Globus pallidus (tissue), 1 donor: ENCODE data around the gene COX19.
A peak's percentile ranks its signal among the peaks of the same experiment; 100 is the strongest.
"Not testable (repeated sequence)": the region's sequence is repeated elsewhere in the genome, so short reads cannot be mapped to it uniquely, and the experiment has no call there.

ENCODE experiments used
- DNase-seq: peaks from one replicate; pipeline ENCODE4 v3.0.0-alpha.2; 2015; ENCODE audit warnings: low spot score

COX19 gene

GRCh38 chr7:960269-960871, 15.0 kb downstream of the COX19 start:
- no peak for DNase-seq

DNA sequence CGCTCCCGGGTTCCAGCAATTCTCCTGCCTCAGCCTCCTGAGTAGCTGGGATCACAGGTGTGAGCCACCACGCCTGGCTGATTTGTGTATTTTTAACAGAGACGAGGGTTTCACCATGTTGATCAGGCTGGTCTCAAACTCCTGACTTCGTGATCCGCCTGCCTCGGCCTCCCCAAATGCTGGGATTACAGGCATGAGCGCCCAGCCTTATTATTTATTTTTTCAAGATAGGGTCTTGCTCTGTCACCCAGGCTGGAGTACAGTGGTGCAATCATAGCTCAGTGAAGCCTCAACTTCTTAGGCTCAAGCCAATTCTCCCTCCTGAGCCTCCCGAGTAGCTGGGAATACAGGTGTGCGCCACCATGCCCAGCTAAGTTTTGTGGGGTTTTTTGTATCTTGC, 15.6 kb downstream of the COX19 start:
- DNase-seq: not testable (repeated sequence)

DNA sequence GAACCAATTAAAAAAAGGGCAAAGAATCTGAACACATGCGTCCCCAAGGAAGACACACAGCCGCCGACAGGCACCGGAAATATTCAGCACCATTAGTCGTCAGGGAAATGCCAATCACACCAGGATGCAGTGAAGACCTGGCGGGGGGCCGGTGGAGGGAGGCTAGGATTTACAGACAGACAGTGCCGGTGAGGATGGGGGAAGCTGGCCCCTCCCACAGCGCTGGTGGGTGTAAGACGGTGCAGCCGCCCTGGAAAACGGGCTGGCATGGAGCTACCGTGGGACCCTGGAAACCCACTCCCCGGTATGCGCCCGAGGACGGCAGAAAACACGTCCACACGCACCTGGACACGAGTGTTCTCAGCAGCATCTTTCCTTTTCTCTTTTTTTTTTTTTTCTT, 16.1 kb downstream of the COX19 start:
- DNase-seq: no peak

GRCh38 chr7:958221-959200, 16.8 kb downstream of the COX19 start:
- DNase-seq: no peak

DNA sequence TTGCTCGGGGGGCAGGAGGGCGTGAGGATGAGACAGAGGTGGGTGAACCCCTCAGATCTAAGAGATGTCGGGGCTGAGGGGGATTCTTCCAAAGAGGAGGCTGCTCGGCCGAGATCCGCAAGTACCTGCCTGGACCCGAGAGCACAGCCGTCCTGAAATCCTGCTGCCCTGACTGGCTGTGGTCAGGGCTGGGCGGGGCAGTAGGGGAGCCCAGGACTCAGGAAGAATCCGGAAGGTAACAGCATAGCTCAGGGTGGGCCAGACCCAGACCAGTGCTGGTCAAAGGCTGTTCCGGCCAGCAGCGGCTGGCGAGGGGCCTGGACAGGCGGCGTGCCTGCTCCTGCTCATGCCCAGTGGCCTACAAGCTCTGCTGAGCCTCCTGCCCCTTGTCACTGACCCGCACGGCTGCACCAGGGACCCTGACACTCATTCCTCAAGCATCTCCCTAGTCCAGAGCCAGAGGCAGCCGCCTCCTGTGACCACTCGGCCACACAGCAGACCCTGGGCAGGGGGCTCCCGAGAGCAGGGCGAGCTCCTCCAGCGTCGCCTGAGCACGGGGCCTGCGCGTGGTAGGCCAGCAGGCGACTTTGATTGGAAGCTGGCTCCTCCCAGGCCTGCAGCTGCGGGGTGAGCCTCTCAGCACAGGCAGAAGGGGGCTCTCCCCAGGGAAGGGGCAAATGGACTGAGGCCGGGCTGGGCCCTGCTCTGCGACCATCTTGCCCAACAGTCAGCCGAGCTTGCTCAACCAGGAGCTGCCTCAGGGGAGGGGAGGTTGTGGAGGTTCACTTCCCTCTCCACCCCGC, 17.7 kb downstream of the COX19 start:
- DNase-seq: no peak

DNA sequence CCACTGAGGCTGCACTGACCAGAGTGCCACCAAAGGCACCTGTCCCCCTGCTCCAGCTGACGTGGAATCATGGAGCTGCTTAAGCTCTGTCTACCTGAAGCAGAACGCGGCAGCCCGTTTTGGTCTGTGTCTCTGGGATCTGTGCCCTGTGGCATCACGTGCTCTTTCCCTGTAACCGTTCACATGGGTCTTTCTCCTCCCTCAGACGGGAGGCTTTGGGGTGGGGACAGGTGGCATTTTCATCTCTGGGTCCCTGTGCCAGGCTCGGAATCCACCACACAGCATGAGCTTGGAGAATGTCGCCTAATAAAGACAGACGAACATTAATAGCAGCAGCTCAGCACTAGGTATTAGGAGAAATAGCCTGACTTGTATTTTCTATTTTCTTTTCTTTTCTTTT, 19.3 kb downstream of the COX19 start:
- DNase-seq: no peak

DNA sequence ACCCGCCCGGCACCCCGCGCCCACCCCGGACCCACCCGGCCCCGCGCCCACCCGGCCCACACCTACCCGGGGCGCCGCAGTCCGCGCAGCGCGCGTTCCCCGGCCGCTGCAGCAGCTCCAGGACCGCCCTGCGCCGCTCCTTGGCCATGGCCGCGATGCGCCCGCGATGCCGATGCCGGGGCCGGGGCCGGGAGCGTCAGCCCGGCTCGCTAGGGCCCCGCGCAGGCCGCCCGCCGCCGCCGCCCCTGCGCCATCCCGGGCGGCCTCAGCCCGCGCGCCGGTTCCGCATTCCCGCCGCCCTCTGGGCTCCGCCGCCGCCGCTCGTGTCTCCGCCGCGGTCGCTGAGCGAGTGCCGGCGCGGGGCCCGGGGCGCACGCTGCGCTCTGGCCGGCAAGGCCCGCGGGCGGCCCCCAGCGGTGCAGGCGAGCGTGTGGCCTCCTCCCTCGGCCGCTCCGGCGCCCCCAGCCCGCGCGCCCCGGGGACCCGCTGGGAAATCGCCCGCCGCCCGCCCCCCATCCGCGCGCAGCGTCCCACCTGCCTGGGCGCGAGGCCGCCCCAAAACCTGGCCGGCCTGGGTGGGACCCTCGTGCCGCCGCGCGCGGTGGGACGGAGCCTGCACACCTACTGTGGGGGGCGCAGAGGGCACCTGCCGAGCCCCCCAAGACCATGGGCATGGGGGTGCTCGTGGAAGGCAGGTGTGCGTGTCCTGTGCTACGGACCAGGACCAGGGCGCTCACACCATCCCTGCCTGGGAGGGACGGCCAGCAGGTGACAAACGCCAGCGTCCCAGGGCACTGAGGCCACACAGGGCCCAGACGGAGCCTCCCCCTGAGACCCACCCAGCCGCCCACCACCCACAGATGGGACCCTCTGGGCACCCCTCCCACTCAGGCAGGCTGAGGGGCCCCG, 20.8 kb downstream of the COX19 start, which contains the start of gene ADAP1:
TSS of gene ADAP1 (minus strand) at position 351 of the 909 bp plus-strand sequence. CDS start at position 148, 203 bp downstream.
- peak; percentile 72 for DNase-seq

- DNase-seq: peak; percentile 90
Measured at GRCh38 chr7:953547-954327, 21.6 kb downstream of the COX19 start.

DNA sequence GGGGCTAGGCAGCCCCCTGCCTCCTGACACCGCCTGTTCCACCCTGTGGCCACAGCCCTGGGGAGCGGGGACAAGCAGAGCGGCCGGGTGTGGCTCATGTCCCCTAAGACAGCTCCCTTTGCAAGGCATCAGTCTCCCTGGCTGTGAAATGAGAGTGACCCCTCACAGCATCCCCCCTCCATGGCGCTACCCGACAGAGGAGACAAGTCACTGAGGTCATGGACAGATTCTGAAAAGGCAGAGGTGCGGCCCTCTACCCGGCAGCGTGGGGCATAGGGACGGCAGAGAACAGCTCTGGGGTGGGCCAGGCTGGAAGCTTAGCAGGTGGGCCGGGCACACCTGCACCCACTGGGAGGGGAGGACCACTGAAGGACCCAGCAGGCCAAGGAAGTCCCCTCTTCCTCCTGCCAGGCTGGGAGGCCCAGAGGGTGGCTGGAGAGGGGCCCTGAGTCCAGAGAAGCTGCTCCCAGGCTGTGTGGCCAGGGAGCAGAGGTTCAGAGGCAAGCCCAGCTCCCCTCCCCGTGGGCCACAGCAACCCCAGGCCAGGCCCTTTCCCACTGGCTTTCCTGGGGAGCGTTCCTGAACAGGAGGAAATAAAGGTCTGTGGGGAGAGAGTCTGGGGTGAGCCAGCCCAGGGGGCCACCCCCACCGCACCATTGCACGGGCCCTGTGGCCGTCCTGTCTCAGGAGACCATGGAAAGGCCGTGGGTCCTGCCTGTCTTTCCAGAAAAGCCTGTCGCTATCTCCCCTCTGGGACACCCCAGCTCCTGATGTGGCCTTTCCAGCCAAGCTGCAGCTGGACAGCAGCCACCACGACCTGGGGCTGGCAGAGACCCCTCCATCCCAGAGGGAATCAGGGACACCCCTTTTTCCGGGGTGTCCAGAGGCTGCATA, 22.6 kb downstream of the COX19 start:
- no peak for DNase-seq

DNA sequence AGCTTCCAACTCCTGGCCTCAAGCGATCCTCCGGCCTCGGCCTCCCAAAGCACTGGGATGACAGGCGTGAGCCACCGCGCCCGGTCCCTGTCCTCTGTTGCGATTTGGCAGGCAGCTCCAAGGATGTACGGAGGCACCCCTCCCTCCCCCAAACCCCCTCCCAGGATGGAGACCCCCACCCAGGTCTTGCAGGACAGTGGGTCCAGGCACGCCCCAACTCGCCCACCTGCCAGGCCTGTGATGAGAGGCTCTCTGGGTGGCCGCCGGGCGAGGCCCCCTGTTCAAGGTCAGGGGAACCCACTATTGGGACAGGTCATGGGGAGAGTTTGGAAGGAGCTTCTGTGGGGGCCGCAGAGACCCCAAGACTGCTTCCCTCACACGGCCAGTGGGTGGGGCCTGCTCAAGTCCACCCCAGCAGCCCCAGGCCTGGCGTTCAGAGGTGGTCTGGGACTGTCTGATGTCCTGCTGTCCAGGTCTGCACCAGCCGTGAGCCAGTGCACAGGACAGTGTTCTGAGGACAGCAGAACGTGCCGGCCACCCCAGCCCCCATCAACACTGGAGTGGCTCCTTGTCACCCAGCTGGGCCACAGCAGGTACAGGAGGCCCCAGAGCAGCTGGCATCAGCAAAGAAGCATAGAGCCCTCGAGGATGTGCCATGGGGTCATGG, 23.3 kb downstream of the COX19 start:
- DNase-seq: no peak

- DNase-seq: no peak
Measured at GRCh38 chr7:949021-949934, 26.1 kb downstream of the COX19 start.

- DNase-seq: no peak
Measured at GRCh38 chr7:947391-948210, 27.7 kb downstream of the COX19 start.

DNA sequence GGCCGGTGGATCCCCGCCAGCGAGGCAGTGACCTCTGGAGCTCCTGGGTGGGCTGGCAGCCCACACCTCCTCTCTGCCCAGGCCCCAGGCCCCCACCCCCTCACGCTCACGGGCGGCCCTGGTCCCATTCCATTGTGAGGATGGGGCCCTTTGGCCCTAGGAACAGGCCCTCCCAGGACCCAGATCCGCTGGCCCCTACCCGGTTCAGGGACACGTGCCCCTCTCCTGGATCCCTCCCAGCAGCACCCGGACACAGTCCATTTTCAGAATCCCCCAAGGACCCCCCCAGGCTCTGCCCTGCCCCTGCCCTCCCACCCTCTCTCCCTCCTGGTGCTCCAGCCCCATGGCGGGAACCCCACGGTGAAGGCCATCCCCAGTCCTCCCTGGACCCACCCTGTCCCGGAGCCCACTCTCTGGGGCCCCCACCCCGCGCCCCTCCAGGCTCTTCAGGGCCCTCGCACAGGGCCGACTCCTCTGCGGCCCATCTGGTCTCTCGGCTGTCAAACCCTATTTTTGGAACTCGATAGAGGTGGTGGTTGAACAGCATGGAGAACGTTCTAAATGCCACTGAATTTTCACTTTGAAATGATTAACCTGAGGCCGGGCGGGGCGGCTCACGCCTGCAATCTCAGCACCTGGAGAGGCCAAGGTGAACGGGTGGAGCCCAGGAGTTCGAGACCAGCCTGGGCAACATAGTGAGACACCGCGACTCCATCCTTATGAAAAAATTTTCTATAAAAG, 28.9 kb downstream of the COX19 start:
- DNase-seq: no peak

DNA sequence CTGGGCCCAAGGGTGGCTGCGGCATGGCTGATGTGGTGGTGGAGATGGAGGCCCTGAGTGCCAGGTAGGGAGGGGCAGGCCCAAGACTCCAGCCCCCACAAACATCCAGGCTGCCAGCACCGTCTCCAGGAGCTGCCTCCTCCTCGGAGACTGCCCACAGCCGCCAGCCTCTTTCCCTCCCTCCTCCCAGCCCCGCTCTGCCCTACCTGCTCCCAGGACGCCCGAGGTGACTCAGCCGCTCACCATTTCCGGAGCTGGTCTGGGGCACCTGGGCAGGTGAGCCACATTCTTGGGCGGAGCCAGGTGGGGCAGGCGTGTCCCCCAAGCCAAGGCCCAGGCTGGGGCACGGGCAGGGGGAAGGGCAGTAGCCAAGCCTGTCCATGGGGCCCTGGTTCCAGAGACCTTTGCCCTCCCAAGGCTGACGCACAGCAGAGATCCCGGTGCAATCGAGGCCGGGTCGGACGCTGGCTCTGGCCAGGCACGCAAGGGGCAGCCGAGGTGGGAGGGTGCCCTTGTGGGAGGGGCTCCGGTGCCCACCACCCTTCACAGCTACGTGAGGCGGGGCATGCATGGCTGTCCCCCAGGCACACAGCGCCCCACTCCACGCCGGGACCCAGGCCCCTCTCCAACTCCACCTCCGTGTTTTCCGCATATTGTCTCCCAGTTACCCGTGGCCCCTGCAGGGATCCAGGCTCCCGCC, 29.6 kb downstream of the COX19 start:
- no peak for DNase-seq

DNA sequence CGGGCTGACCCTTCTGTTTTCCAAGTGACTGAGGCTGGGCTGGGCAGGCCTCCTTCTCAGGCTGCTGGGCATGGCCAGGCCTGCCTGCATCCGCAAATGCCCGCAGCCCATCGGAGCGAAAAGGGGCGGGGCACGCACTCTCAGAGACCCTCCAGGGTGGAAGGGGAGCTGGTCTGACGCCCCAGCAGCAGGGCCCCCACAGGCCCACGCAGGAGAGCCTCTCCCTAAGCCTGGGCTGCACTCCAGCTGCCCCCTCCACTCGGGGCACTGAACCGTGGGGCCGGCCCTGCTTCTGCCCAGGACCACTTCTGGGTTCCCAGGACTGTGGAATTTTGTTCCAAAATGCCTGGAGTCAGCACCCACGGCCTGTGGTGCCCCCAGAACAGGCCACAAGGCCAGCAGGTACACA, 30.2 kb downstream of the COX19 start:
- no peak for DNase-seq

DNA sequence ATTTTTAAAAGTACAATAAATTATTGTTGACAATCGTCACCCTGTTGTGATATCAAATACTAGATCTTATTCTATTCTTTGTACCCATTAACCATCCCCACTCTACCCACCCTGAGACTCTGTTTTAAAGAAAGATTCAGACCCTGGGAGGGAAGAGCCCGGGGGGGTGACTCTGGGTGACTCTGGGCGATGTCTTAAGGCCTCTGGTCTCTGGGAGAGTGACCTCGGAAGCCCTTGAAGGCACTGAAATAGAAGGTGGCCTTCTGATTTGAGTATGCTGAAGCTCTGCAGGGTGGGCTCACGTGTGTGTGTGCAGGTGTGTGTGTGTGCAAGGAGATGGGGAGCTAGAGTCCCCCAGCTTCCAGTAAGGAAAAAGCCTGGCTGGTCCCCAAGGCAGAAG, 30.6 kb downstream of the COX19 start:
- DNase-seq: no peak
